DND-41 (cell line): Measurements from ENCODE around the gene MYLK.

Experiments used
- CTCF ChIP-seq: IDR thresholded peaks from 2 replicates; pipeline ENCODE4 v1.5.1; 2012; ENCODE audit warnings: borderline replicate concordance, low read length, moderate library complexity, mild to moderate bottlenecking; ENCODE audit not compliant: poor library complexity, severe bottlenecking; ENCODE audit errors: extremely low read depth
- EZH2 ChIP-seq: IDR thresholded peaks from 3 replicates; pipeline ENCODE4 v1.6.1; 2012; ENCODE audit warnings: borderline replicate concordance, low read depth, mild to moderate bottlenecking, moderate library complexity, low read length, inconsistent platforms; ENCODE audit not compliant: severe bottlenecking

GRCh38 chr3:123791417-123791816 lies 92.7 kb downstream of the MYLK start:
- no peak for TF ChIP-seq CTCF
- no peak for TF ChIP-seq EZH2
